WERI-Rb-1 (cell line): ENCODE results near the gene RAB24.

ENCODE experiments used
- DNase-seq: peaks from one replicate; pipeline ENCODE4 v3.0.0-alpha.2; 2020
- H3K27ac ChIP-seq: fragments of 250-450 bp; sonication (Bioruptor Pico); 2 replicates; pipeline ENCODE4 v1.5.1; 2020; ENCODE audit warnings: mild to moderate bottlenecking, moderate library complexity
- H3K27me3 ChIP-seq: fragments of 250-450 bp; sonication (Bioruptor Pico); 2 replicates; pipeline ENCODE4 v1.5.1; 2021; ENCODE audit warnings: mild to moderate bottlenecking, low read depth, moderate library complexity; ENCODE audit not compliant: insufficient read depth, severe bottlenecking
- H3K36me3 ChIP-seq: fragments of 250-450 bp; sonication (Bioruptor Pico); 2 replicates; pipeline ENCODE4 v1.5.1; 2020; ENCODE audit warnings: mild to moderate bottlenecking, moderate library complexity
- H3K4me3 ChIP-seq: 2 replicates; pipeline ENCODE4 v1.5.1; 2011; ENCODE audit warnings: low read depth, mild to moderate bottlenecking, control low read depth, low read length
- H3K9me3 ChIP-seq: fragments of 250-450 bp; sonication (Bioruptor Pico); 2 replicates; pipeline ENCODE4 v1.5.1; 2021; ENCODE audit warnings: mild to moderate bottlenecking, moderate library complexity; ENCODE audit not compliant: severe bottlenecking
- TF ChIP-seq, protein P1 (sequence below): IDR thresholded peaks from 2 replicates; pipeline ENCODE4 v1.5.1; 2011; ENCODE audit warnings: low read depth, mild to moderate bottlenecking, control low read depth, inconsistent platforms, low read length

Gene RAB24

DNA sequence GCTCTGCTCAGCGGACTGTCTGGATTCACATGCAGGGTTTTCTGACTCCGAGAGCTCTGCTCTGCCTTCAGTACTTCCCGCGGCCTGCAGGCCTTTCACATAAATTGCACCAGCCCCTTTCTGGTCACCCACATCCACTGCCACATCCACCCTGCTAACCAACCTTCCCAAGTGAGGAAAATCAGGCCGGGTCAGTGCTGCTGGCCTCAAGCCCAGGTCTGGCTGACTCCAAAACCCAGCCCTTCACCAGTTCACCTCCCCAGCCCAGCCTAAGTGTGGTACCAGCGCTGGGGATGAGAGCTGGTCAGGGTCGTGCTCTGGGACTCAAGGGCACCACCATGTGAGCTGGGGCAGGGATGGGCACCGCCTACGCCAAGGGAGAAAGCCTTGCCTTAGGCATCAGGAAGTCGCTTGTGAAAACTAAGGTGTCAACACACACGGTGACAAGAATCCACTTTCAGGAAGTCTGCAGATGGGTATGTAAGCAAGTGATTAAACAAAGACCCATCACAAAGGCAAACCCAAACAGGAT, 35.7 kb upstream of the RAB24 start:
- TF ChIP-seq, protein P1, sequence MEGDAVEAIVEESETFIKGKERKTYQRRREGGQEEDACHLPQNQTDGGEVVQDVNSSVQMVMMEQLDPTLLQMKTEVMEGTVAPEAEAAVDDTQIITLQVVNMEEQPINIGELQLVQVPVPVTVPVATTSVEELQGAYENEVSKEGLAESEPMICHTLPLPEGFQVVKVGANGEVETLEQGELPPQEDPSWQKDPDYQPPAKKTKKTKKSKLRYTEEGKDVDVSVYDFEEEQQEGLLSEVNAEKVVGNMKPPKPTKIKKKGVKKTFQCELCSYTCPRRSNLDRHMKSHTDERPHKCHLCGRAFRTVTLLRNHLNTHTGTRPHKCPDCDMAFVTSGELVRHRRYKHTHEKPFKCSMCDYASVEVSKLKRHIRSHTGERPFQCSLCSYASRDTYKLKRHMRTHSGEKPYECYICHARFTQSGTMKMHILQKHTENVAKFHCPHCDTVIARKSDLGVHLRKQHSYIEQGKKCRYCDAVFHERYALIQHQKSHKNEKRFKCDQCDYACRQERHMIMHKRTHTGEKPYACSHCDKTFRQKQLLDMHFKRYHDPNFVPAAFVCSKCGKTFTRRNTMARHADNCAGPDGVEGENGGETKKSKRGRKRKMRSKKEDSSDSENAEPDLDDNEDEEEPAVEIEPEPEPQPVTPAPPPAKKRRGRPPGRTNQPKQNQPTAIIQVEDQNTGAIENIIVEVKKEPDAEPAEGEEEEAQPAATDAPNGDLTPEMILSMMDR, result no peak
- DNase-seq, result no peak
- no peak overlapping the region for H3K4me3 ChIP-seq
- H3K27ac ChIP-seq, result no peak overlapping the region
- no peaks in the 10 kb centered on the region for H3K9me3 ChIP-seq
- peaks cover 2% of the 10 kb centered on the region; the same call in 1 of the 2 replicates for H3K36me3 ChIP-seq
- H3K27me3 ChIP-seq, result no peaks in the 10 kb centered on the region

DNA sequence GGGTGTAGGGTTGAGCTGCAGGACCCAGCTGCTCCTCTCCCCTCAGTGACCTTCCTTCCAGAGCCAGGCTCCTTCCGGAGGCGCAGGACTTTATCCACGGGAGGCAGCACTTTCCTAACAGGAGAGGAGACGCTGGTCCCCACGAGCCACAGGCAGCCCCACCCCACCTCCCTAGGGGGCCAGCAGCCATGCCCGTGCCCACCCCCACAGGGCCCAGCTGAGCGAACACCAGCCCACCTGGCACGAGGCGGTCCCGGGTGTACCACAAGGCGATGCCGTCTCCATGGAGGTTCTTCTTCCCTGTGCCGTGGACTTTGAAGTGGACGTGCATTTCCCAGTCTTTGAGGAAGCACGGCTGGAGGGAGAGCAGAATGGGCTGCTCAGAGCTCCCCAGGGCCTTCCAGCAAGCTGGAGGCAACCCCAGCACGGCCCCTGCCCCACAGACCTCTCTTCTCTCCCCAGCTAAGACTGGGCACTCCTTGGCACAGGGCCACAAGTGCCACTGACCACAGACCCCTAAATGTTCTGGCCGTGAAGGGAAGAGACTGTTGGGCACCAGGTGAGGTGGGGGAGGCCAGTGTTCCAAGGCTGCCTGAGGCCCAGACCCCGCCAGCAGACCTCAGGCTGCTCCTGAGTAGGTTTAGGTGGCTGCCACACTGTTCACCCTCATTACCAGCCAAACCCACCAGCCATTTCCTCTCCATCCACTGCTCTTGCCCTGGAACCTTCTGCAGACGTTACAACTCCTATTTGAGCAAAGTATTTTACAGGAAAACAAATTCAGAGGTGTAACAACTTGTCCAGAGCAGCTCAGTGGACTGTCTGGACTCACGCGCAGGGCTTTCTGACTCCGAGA, 35.0 kb upstream of the RAB24 start:
- peaks cover 2% of the 10 kb centered on the region; the same call in 1 of the 2 replicates for H3K36me3 ChIP-seq
- no peaks in the 10 kb centered on the region for H3K27me3 ChIP-seq
- no peak overlapping the region for H3K4me3 ChIP-seq
- H3K9me3 ChIP-seq, result no peaks in the 10 kb centered on the region
- H3K27ac ChIP-seq, result no peak overlapping the region
- TF ChIP-seq, protein P1, result no peak
- DNase-seq, result no peak

DNA sequence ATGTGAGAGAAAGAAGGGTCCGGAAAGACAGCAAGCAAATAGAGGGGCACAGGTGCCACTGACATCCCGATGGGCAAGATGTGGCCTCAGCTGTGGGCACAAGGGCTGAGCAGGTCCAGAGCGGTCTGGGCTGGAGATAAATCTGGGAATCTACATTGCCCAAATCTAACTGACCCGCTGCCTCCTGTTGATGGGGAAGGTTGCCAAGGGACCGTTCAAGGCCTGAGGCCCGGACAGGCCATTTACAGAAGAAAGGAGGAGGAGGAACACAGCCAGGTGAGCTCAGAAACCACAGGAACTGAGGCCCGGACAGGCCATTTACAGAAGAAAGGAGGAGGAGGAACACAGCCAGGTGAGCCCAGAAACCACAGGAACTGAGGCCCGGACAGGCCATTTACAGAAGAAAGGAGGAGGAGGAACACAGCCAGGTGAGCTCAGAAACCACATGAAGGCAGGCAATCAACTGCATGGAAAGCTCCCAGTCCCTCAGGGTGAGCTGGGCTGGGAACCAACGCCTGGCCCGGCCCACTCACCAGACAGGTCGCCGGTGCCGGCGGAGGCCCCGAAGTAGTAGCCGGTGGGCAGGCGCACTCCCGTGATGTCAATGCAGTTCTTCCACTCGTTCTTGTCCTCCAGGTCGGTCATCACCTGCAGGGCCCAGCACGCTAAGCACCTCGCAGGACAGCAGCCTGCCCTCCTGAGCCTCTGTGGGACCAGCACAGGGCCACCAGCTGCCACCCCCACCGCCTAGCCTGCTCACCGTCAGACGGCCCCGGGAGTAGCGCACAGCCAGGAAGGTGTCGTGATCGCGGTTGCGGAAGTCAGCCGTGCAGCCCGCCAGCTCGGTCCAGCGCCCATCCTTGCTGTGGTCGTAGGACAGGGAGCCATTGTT, 33.3 kb upstream of the RAB24 start:
- Histone ChIP-seq H3K36me3 (peaks cover 2% of the 10 kb centered on the region; the same call in 1 of the 2 replicates), H3K9me3 (no peaks in the 10 kb centered on the region), H3K4me3 (no peak overlapping the region), H3K27me3 (no peaks in the 10 kb centered on the region), H3K27ac (no peak overlapping the region)
- TF ChIP-seq, protein P1, result no peak
- DNase-seq, result no peak

DNA sequence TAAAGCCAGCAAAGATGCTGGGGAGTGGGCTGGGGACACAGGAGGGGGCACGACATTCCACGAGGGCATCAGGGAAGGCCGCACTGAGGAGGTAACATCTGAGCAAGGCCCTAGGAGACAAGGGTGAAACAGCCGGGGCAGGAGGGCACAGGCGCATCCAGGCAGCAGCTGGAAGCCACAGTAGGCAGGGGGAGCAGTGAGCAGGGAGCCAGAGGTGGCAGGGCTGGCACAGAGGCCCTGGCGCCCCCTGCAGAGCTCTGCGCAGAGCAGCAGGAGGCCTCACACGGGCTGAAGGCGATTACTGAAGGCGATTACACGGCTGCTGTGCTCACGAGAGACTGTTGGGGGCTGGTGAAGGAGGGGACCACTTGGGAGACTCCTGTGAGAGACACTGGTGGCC, 32.6 kb upstream of the RAB24 start:
- no peak overlapping the region for H3K4me3 ChIP-seq
- no peaks in the 10 kb centered on the region for H3K9me3 ChIP-seq
- TF ChIP-seq, protein P1, result peak; percentile 71
- H3K27me3 ChIP-seq, result no peaks in the 10 kb centered on the region
- H3K27ac ChIP-seq, result no peak overlapping the region
- peak; percentile 25 for DNase-seq
- peaks cover 2% of the 10 kb centered on the region; the same call in 1 of the 2 replicates for H3K36me3 ChIP-seq

DNA sequence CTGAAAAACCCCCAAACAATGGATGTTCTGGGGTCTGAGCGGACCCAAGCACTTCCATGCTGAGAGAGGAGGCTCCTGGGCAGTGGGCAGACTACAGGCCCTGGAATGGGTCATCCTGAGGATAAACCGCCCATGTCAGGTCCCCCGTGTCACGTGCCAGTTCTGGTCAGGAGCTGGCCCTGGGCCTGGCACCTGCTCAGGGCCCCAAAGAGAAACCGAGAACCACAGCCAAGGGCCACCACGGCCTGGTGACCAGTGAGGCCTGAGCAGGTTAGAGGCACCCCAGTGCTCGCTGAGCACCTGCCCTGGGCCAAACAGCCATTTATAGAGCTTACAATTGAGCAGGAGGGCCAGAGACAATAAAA, 32.2 kb upstream of the RAB24 start:
- H3K4me3 ChIP-seq, result no peak overlapping the region
- no peak for DNase-seq
- H3K9me3 ChIP-seq, result no peaks in the 10 kb centered on the region
- TF ChIP-seq, protein P1, result no peak
- H3K27ac ChIP-seq, result no peak overlapping the region
- peaks cover 2% of the 10 kb centered on the region; the same call in 1 of the 2 replicates for H3K36me3 ChIP-seq
- H3K27me3 ChIP-seq, result no peaks in the 10 kb centered on the region
